ENCODE data around the gene PRR22. TPM values are rescaled to one million over a fixed set of nuclear protein-coding genes. Genes with fewer than 3 reads are reported as not detected.
"Not testable (repeated sequence)": the region's sequence is repeated elsewhere in the genome, so short reads cannot be mapped to it uniquely, and the experiment has no call there.

PRR22 gene
- total RNA-seq, 3 donors from 2014 or later (not counting 1 experiment from before 2014, with no cell fraction given): 2.4 to 5.4 (median 4.2) TPM

- Mint-ChIP-seq H3K9me3 (no peaks in the 10 kb centered on the region), H3K27ac (no peak overlapping the region), H3K27me3 (ENCODE audit: low read depth in 2 of 2) (no peaks in the 10 kb centered on the region), H3K4me3 (no peak overlapping the region), H3K4me1 (no peaks in the 10 kb centered on the region), H3K36me3 (no peaks in the 10 kb centered on the region)
- Histone ChIP-seq H3K27me3 (ENCODE audit: control insufficient read depth, insufficient read depth, low read length) (no peaks in the 10 kb centered on the region), H3K4me1 (ENCODE audit: control insufficient read depth, insufficient read depth, low read length) (no peaks in the 10 kb centered on the region), H3K36me3 (ENCODE audit: control insufficient read depth, insufficient read depth, low read length) (no peaks in the 10 kb centered on the region), H3K4me3 (ENCODE audit: low read length) (no peak overlapping the region), H3K9me3 (ENCODE audit: control insufficient read depth, insufficient read depth, low read length) (no peaks in the 10 kb centered on the region), H3K27ac (ENCODE audit: low read length) (no peak overlapping the region)
- ATAC-seq (no peak), DNase-seq (no peak)
- 75% methylated on average over 6 of the region's 6 CpGs for WGBS (ENCODE audit: insufficient coverage)
- intact Hi-C loops (cut with micrococcal nuclease): no loop called here
- no peak for TF ChIP-seq CTCF (IDR thresholded peaks at IDR 0.05)
These were observed 30.8 kb downstream of the PRR22 start for GRCh38 chr19:5753743-5754142.

GRCh38 chr19:5751709-5752108, 32.8 kb downstream of the PRR22 start:
- WGBS (ENCODE audit: insufficient coverage): 77% methylated on average over 7 of the region's 7 CpGs
- no peak for TF ChIP-seq CTCF (IDR thresholded peaks at IDR 0.05)
- H3K27me3 Mint-ChIP-seq (ENCODE audit: low read depth in 2 of 2): no peaks in the 10 kb centered on the region

GRCh38 chr19:5749505-5749904, 35.0 kb downstream of the PRR22 start:
- Mint-ChIP-seq H3K27me3 (ENCODE audit: low read depth in 2 of 2) (no peaks in the 10 kb centered on the region), H3K4me3 (no peak overlapping the region), H3K4me1 (no peaks in the 10 kb centered on the region), H3K27ac (no peak overlapping the region), H3K9me3 (no peaks in the 10 kb centered on the region), H3K36me3 (no peaks in the 10 kb centered on the region)
- no peaks in the 10 kb centered on the region for H3K27me3 ChIP-seq (ENCODE audit: control insufficient read depth, insufficient read depth, low read length)
- H3K27ac ChIP-seq (ENCODE audit: low read length): no peak overlapping the region
- intact Hi-C loops (cut with micrococcal nuclease): no loop called here
- ATAC-seq (no peak), DNase-seq (no peak)
- WGBS (ENCODE audit: insufficient coverage): 82% methylated on average over 4 of the region's 5 CpGs
- no peaks in the 10 kb centered on the region for H3K9me3 ChIP-seq (ENCODE audit: control insufficient read depth, insufficient read depth, low read length)
- H3K36me3 ChIP-seq (ENCODE audit: control insufficient read depth, insufficient read depth, low read length): no peaks in the 10 kb centered on the region
- TF ChIP-seq CTCF (IDR thresholded peaks at IDR 0.05): no peak
- no peaks in the 10 kb centered on the region for H3K4me1 ChIP-seq (ENCODE audit: control insufficient read depth, insufficient read depth, low read length)
- no peak overlapping the region for H3K4me3 ChIP-seq (ENCODE audit: low read length)

More at GRCh38 chr19:5751709-5752108, 32.8 kb downstream of the PRR22 start:
- Histone ChIP-seq H3K27me3 (ENCODE audit: control insufficient read depth, insufficient read depth, low read length) (no peaks in the 10 kb centered on the region), H3K4me3 (ENCODE audit: low read length) (no peak overlapping the region), H3K36me3 (ENCODE audit: control insufficient read depth, insufficient read depth, low read length) (no peaks in the 10 kb centered on the region), H3K9me3 (ENCODE audit: control insufficient read depth, insufficient read depth, low read length) (no peaks in the 10 kb centered on the region), H3K27ac (ENCODE audit: low read length) (no peak overlapping the region), H3K4me1 (ENCODE audit: control insufficient read depth, insufficient read depth, low read length) (no peaks in the 10 kb centered on the region)
- H3K9me3 Mint-ChIP-seq: no peaks in the 10 kb centered on the region
- no peaks in the 10 kb centered on the region for H3K36me3 Mint-ChIP-seq
- no peak overlapping the region for H3K4me3 Mint-ChIP-seq
- H3K27ac Mint-ChIP-seq: no peak overlapping the region
- ATAC-seq (no peak), DNase-seq (no peak)
- no peaks in the 10 kb centered on the region for H3K4me1 Mint-ChIP-seq
- intact Hi-C loops (cut with micrococcal nuclease): no loop called here

- H3K27ac ChIP-seq (ENCODE audit: low read length); H3K9me3 ChIP-seq (ENCODE audit: control insufficient read depth, insufficient read depth, low read length); H3K4me1 Mint-ChIP-seq; DNase-seq; H3K27me3 Mint-ChIP-seq (ENCODE audit: low read depth in 2 of 2); H3K27ac Mint-ChIP-seq; H3K9me3 Mint-ChIP-seq; H3K4me3 Mint-ChIP-seq; H3K36me3 Mint-ChIP-seq; H3K27me3 ChIP-seq (ENCODE audit: control insufficient read depth, insufficient read depth, low read length); H3K4me3 ChIP-seq (ENCODE audit: low read length); ATAC-seq; intact Hi-C loops (cut with micrococcal nuclease); H3K4me1 ChIP-seq (ENCODE audit: control insufficient read depth, insufficient read depth, low read length); H3K36me3 ChIP-seq (ENCODE audit: control insufficient read depth, insufficient read depth, low read length): not testable (repeated sequence)
- WGBS (ENCODE audit: insufficient coverage): 74% methylated on average over 6 of the region's 6 CpGs
These were observed 35.6 kb downstream of the PRR22 start for GRCh38 chr19:5748920-5749319.

- H3K9me3 ChIP-seq (ENCODE audit: control insufficient read depth, insufficient read depth, low read length); H3K4me1 Mint-ChIP-seq; H3K9me3 Mint-ChIP-seq; H3K4me3 Mint-ChIP-seq; H3K36me3 Mint-ChIP-seq; H3K4me3 ChIP-seq (ENCODE audit: low read length); H3K27ac Mint-ChIP-seq; DNase-seq; H3K27me3 ChIP-seq (ENCODE audit: control insufficient read depth, insufficient read depth, low read length); intact Hi-C loops (cut with micrococcal nuclease); ATAC-seq; H3K4me1 ChIP-seq (ENCODE audit: control insufficient read depth, insufficient read depth, low read length); H3K36me3 ChIP-seq (ENCODE audit: control insufficient read depth, insufficient read depth, low read length); H3K27me3 Mint-ChIP-seq (ENCODE audit: low read depth in 2 of 2); H3K27ac ChIP-seq (ENCODE audit: low read length): not testable (repeated sequence)
- 95% methylated on average over 10 of the region's 10 CpGs for WGBS (ENCODE audit: insufficient coverage)
These were observed 39.5 kb downstream of the PRR22 start for GRCh38 chr19:5744999-5745398.

All from natural killer cell (primary cell).